GM18858 (cell line): Measurements from ENCODE around the gene LRP10.
A peak's percentile ranks its signal among the peaks of the same experiment; 100 is the strongest.
"Not testable (repeated sequence)": the region's sequence is repeated elsewhere in the genome, so short reads cannot be mapped to it uniquely, and the experiment has no call there.

ENCODE experiments used
- ATAC-seq: cut with Tn5 transposase; IDR thresholded peaks from one replicate; pipeline ENCODE4 v1.9.1; 2021; ENCODE audit not compliant: unreplicated experiment

LRP10 gene

DNA sequence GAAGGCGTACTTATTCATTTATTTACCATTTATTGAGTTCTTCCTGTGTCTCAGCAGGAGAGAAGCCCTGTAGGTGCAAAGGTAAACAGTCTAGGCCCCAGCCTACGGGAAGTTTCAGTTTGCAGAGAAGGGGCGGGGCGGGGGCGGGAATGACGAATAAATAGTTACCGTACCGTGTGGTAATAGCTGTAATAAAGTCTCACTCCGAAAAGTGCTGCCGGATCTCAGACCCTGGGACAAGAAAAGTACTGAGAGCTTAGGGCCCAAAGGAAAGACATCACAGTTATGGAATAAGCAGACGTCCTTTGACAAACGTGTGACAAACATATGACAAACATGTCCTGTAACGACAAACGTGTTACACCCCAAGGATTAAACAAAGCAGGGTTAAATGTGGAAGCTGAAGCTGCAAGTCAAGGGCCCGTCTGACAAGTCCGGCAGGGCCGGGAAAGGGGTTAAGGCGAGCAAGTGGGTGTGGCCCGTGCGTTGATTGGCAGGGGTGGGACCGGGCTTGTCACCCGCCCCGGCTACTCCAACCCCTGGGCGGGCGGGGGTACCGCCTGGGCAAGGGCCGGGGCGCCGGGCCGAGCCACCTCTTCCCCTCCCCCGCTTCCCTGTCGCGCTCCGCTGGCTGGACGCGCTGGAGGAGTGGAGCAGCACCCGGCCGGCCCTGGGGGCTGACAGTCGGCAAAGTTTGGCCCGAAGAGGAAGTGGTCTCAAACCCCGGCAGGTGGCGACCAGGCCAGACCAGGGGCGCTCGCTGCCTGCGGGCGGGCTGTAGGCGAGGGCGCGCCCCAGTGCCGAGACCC, at the start of gene LRP10:
TSS of gene LRP10 (plus strand) at position 517 of the 809 bp plus-strand sequence. CDS start 564 bp downstream, outside the sequence.
- peak; percentile 55 for ATAC-seq

- no peak for ATAC-seq
These were observed 49.4 kb upstream of the LRP10 start for GRCh38 chr14:22822016-22822570.

GRCh38 chr14:22822571-22823098, 48.9 kb upstream of the LRP10 start:
- ATAC-seq = peak; percentile 33

GRCh38 chr14:22824711-22825359, 46.7 kb upstream of the LRP10 start:
- ATAC-seq = no peak

DNA sequence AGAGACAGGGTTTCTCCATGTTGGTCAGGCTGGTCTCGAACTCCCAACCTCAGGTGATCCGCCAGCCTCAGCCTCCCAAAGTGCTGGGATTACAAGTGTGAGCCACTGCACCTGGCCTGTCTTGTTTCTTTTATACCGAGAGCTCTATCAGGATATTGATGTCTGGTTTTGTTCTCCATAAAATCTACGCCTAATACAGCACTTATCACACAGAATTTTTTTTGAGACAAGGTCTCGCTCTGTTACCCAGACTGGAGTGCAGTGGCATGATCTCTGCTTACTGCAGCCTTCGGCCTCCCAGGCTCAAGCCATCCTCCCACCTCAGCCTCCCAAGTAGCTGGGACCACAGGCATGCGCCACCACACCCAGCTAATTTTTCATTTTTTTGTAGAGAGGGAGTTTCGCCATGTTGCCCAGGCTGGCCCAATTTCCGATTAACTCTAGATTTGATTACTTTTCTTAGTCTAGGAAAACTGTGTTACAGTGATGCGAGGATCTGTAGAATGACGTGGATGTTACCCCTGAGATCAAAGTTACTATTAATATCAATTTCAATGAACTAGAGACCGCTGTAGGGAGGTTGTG, 42.4 kb upstream of the LRP10 start:
- ATAC-seq = not testable (repeated sequence)

- ATAC-seq = peak; percentile 59
These were observed 41.7 kb upstream of the LRP10 start, which contains the start of gene MRPL52 for GRCh38 chr14:22829661-22830442. MRPL52 (plus strand) TSS chr14:22829887; CDS start chr14:22829913, 26 bp downstream.

DNA sequence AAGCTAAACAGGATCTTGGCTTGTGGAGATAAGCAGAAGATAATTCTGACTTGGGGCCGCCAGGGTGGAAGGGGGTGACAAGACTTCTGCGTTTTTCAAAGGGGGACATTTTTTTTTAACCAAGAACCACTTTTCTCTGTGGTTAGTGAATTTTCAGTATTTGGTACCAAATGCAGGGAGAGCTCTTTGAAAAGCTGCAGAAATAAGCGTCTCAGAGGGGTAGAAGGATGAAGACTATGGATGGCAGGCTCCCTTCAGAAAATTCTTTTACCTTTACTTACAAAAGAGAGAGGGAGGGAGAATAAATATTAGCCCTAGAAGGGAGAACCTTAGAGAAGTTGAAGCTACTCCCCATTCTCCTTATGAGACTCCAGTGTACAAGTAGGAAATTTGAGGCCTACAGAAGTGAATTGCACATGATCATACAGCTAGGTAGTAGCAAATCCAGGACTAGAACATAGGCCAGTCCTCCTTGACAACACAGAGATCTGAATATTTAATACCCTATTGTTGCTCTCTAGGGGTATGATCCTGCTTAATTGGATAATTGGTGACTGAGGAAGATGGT, 41.0 kb upstream of the LRP10 start:
- ATAC-seq = no peak

DNA sequence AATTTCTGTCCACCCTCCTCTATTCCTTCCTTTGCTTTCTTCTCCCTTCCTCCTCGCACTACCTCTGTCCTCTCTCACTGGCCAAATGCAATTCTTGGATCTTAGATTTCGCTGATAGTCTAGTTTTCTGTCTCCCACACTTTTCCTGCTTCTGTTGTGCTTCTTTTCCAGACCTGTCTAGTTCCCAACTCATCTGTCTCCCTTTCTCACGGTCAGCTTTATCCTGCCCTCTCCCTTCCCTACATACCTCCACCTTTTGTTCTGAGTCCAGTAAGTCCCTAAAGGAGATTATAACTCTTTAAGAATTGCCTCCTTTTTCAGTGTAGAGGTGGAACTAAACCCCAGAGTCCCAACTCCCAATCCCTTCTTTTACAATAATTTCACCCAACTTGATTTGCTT, 36.0 kb upstream of the LRP10 start:
- no peak for ATAC-seq

- no peak for ATAC-seq
These were observed 35.0 kb upstream of the LRP10 start, which contains the start of gene MMP14 for GRCh38 chr14:22836301-22837113. MMP14 (plus strand) TSS chr14:22836585; CDS start chr14:22836818, 233 bp downstream.

GRCh38 chr14:22837114-22837749, 34.3 kb upstream of the LRP10 start:
- no peak for ATAC-seq

- ATAC-seq = no peak
These were observed 33.6 kb upstream of the LRP10 start for GRCh38 chr14:22837750-22838538.

DNA sequence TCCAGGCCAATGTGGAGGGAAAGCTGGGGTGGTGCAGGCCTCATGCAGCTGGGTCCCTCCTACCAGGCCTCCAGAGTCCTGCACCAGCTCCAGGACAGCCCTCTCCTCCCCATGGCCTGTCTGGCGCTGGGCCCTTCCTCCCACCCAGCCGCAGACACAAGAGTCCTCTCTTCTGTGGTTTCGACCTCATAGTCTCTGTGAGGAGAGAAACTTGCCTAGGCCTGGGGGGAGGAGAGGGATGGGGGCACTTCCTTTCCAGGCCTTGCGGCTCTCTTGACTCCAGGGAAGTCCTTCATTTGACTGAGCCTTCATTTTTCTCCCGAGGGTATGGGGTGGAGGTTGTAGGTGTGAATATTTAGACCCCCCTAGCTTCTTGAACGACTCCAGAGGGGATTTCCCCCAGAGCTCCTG, 32.9 kb upstream of the LRP10 start:
- no peak for ATAC-seq

DNA sequence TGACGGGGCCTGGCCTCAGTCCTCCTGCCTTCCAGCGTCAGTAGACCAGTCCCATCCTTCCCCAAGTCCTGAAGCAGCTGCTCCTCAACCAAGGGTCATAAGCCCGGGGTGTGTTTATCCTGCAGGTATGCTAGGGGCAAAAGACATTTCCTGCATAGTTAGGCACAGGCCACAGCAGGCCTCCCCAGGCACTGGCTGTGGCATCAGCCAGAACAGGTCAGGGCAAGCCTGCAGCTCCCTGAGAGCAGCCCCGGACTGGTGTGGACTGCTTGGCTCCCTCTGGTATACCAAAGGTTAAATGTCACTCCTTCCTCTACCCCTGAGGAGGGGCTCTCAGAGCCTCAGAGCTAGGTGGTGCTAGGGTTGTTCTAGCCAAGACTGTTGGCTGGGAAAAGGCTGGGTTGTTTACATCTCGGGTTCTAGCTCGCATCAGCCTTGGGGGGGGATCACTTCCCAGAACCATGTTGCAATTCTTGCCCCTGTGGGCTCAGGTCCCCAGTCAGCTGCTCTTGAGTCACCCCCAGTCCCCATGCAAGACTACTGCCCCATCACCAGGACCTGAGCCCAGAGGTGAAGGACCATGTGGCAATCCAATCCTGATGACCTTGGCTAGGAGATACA, 32.3 kb upstream of the LRP10 start:
- no peak for ATAC-seq

GRCh38 chr14:22841311-22841710, 30.2 kb upstream of the LRP10 start:
- ATAC-seq = no peak

DNA sequence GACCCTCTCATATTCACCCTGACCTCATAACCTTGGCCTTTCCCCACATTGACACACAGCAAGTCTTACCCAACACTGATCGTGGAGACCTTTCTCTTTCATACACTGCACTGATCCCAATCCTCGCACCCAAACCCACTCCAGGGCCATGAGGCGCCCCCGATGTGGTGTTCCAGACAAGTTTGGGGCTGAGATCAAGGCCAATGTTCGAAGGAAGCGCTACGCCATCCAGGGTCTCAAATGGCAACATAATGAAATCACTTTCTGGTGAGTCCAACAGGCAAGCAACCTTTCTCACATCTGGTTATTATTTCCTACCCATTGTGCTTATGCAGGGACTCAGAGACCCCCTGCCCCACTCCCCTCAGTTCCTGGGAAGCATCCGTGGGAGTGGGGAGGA, 29.8 kb upstream of the LRP10 start:
- ATAC-seq = no peak

- no peak for ATAC-seq
These were observed 29.1 kb upstream of the LRP10 start for GRCh38 chr14:22842211-22843122.
